Sigmoid colon (tissue), 7 donors: Measurements from ENCODE around the gene GAA. TPM values are rescaled to one million over a fixed set of nuclear protein-coding genes. Genes with fewer than 3 reads are reported as not detected.
A peak's percentile ranks its signal among the peaks of the same experiment; 100 is the strongest.

Source experiments
- DNase-seq: peaks from one replicate; pipeline ENCODE4 v3.0.0-alpha.2; 2019
- H3K27ac ChIP-seq, 4 donors: fragments of 200-600 bp; sonication (generic); one replicate each; pipeline ENCODE4 v1.5.1; 2016 to 2019; ENCODE audit warnings: mild to moderate bottlenecking in 1 of 4
- H3K27me3 ChIP-seq, 3 donors: fragments of 200-600 bp; sonication (generic); one replicate each; pipeline ENCODE4 v1.5.1; 2019; ENCODE audit warnings: mild to moderate bottlenecking in 1 of 3
- H3K36me3 ChIP-seq, 4 donors: fragments of 200-600 bp; sonication (generic); one replicate each; pipeline ENCODE4 v1.5.1; 2016 to 2019
- H3K4me1 ChIP-seq, 4 donors: fragments of 200-600 bp; sonication (generic); one replicate each; pipeline ENCODE4 v1.5.1; 2017 to 2019
- H3K4me3 ChIP-seq, 4 donors: fragments of 200-600 bp; sonication (generic); one replicate each; pipeline ENCODE4 v1.5.1; 2017 to 2019; ENCODE audit warnings: mild to moderate bottlenecking in 2 of 4, moderate library complexity in 1 of 4
- H3K9me3 ChIP-seq, 4 donors: fragments of 200-600 bp in 3 of 4; sonication (generic) in 3 of 4; one replicate each; pipeline versions ENCODE4 v1.5.1 to v1.6.1; 2013 to 2019
- EP300 ChIP-seq, 4 donors: sonication (generic); formaldehyde crosslinking; IDR thresholded peaks; one replicate each; pipeline ENCODE4 v1.6.1; 2017; ENCODE audit warnings: antibody characterized with exemption in 4 of 4
- POLR2A ChIP-seq, 2 donors: fragments of 450-650 bp; IDR thresholded peaks; one replicate each; pipeline ENCODE4 v1.6.1; 2016; ENCODE audit warnings: antibody characterized with exemption in 2 of 2, mild to moderate bottlenecking in 2 of 2, moderate library complexity in 2 of 2
- POLR2AphosphoS5 ChIP-seq, 4 donors: sonication (generic); formaldehyde crosslinking; IDR thresholded peaks; one replicate each; pipeline ENCODE4 v1.6.1; 2017; ENCODE audit warnings: antibody characterized with exemption in 4 of 4
- WGBS, 2 donors: extraction: QIAGEN DNeasy Blood & Tissue Kit; methylation state at CpG; one replicate each; pipeline ENCODE4 v1.1.7; 2013; 5-methylcytosine and 5-hydroxymethylcytosine counted together
- intact Hi-C: fragments of 100-400 bp; cut with DNase I; formaldehyde crosslinking; loops from one replicate; pipeline ENCODE4 v1.15.1; 2023
- polyA plus RNA-seq, 3 donors: library from polyadenylated mRNA; stranded (reverse); fragments of 200-250 nt; gene quantifications; one replicate each; pipeline ENCODE4 v1.2.3, GENCODE V29; 2013
- total RNA-seq, 4 donors: library from RNA; depleted of rRNA; stranded (reverse); fragments of >200 nt; gene quantifications; one replicate each; pipeline ENCODE4 v1.1.0, GENCODE V29; 2016
- TF ChIP-seq, protein P1 (sequence below), 4 experiments: fragments of 450-650 bp in 3 of 4; fragments of 200-600 bp in 1 of 4; IDR thresholded peaks; one replicate each; pipeline ENCODE4 v1.5.1; 2016 to 2019; ENCODE audit warnings: antibody characterized with exemption in 4 of 4, mild to moderate bottlenecking in 3 of 4, moderate library complexity in 2 of 4
- donor health status: healthy with polysubstance abuse.
- donor health status: Bipolar disorder and iron deficiency.
- donor health status: healthy.

The GAA gene
- total RNA-seq (10 to 100 TPM; 38.5 to 74.2 (median 54.4) TPM), polyA plus RNA-seq (10 to 100 TPM; 13.8 to 35.7 (median 30.7) TPM)

DNA sequence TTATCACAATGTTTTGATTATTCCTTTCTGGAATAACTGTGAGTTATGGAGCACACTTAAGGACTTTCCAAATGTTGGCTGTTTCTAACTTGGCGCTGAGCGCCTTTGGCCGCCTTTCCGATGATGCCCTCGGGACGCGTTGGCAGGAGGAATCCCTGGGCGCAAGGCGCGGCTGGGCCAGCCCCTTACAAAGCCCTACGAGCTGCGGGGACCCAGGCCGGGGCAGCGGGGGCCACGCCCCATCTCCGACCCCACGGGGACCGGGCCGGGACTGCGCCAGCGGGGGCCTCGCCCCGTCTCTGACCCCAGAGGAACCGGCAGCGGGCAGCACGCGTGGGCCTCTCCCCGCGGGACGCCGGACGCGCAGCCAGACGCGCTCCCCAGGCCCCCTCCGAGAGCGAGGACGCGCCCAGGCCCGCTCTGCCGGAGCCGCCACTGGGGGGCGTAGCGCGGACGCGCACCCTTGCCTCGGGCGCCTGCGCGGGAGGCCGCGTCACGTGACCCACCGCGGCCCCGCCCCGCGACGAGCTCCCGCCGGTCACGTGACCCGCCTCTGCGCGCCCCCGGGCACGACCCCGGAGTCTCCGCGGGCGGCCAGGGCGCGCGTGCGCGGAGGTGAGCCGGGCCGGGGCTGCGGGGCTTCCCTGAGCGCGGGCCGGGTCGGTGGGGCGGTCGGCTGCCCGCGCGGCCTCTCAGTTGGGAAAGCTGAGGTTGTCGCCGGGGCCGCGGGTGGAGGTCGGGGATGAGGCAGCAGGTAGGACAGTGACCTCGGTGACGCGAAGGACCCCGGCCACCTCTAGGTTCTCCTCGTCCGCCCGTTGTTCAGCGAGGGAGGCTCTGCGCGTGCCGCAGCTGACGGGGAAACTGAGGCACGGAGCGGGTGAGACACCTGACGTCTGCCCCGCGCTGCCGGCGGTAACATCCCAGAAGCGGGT, at the start of gene GAA:
Gene GAA (plus strand): TSS at position 571 of the 935 bp plus-strand sequence. CDS start 3,006 bp downstream, outside the sequence.
- Histone ChIP-seq H3K4me3 (peak within 1 kb of the TSS; percentile 73 to 93 (median 90)), H3K9me3 (no peaks in the 10 kb centered on the region), H3K4me1 (peaks cover 0 to 19% (median 16%) of the 10 kb centered on the region in 4 donors), H3K27me3 (no peaks in the 10 kb centered on the region), H3K27ac (peak within 1 kb of the TSS; percentile 91 to 97 (median 96)), H3K36me3 (no peaks in the 10 kb centered on the region)
- 0% methylated on average over 114 of the region's 114 CpGs for WGBS, 2 donors
- TF ChIP-seq, protein P1, sequence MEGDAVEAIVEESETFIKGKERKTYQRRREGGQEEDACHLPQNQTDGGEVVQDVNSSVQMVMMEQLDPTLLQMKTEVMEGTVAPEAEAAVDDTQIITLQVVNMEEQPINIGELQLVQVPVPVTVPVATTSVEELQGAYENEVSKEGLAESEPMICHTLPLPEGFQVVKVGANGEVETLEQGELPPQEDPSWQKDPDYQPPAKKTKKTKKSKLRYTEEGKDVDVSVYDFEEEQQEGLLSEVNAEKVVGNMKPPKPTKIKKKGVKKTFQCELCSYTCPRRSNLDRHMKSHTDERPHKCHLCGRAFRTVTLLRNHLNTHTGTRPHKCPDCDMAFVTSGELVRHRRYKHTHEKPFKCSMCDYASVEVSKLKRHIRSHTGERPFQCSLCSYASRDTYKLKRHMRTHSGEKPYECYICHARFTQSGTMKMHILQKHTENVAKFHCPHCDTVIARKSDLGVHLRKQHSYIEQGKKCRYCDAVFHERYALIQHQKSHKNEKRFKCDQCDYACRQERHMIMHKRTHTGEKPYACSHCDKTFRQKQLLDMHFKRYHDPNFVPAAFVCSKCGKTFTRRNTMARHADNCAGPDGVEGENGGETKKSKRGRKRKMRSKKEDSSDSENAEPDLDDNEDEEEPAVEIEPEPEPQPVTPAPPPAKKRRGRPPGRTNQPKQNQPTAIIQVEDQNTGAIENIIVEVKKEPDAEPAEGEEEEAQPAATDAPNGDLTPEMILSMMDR (IDR thresholded peaks at IDR 0.05), result peak in 3 of 4 experiments; percentile 37 to 87 (median 47)
- TF ChIP-seq POLR2A (IDR thresholded peaks at IDR 0.05) (no peak), EP300 (IDR thresholded peaks at IDR 0.05) (peak in 1 of 4 donors; percentile 18), POLR2AphosphoS5 (IDR thresholded peaks at IDR 0.05) (peak in 3 of 4 donors; percentile 31 to 60 (median 55))
- intact Hi-C loops, result loop anchor here (1.0 to 5.0 kb wide), 6 partner anchors 46 to 256 kb away; partner anchors contain the start of genes EIF4A3, RNF213, SGSH and SLC26A11
- peak; percentile 93 for DNase-seq

DNA sequence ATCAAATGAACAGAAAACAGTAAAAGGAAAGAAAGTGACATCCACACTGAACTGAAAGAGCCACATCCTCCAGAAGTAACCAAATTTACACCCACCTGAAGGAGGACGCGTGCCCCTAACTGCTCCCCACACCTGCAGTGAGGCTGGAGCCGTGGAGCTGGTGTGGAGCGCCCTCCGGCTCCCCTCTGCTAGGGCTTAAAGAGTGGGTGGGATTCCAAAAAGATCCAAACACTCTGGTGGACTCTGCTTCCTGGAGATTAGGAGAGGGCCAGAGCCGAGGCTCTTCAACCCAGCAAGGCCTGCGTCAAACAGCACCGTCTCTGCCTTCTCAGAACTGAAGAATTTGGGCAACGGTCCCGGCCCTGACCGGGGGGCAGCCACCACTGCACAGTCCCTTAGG, 49.7 kb upstream of the GAA start:
- intact Hi-C loops, result no loop called here
- H3K27me3 ChIP-seq, result no peaks in the 10 kb centered on the region
- H3K4me1 ChIP-seq, result peaks cover 0 to 10% (median 4%) of the 10 kb centered on the region in 4 donors
- peaks cover 0 to 15% (median 9%) of the 10 kb centered on the region in 4 donors for H3K36me3 ChIP-seq
- WGBS, 2 donors, result 95% methylated on average over 11 of the region's 11 CpGs
- no peak overlapping the region for H3K4me3 ChIP-seq
- H3K27ac ChIP-seq, result no peak overlapping the region
- DNase-seq, result no peak
- TF ChIP-seq POLR2AphosphoS5 (IDR thresholded peaks at IDR 0.05) (no peak), POLR2A (IDR thresholded peaks at IDR 0.05) (no peak), EP300 (IDR thresholded peaks at IDR 0.05) (no peak)
- TF ChIP-seq, protein P1 (IDR thresholded peaks at IDR 0.05), result no peak
- H3K9me3 ChIP-seq, result no peaks in the 10 kb centered on the region

DNA sequence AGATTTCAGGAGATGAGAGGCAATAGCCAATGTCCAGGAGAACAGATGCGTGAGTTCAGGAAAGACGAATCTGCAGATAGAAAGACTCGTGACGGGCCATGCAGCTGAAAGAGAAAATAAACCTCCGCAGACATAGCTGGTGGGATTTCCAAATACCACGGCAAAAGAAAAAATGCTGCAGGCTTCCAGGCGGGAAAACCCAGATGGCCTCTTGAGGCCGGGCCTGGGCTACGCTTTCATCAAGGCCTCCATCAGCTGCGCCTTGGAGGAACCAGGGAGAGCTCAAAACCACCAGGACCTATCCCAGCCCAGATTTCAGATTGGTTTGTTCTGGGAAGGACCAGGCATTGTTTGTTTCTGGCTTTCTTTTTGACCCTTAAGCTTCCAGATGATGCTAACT, 48.3 kb upstream of the GAA start:
- no peak overlapping the region for H3K4me3 ChIP-seq
- intact Hi-C loops, result no loop called here
- peak overlapping the region in 2 of 4 donors; percentile 8 to 11 for H3K27ac ChIP-seq
- no peak for DNase-seq
- H3K4me1 ChIP-seq, result peaks cover 0 to 10% (median 4%) of the 10 kb centered on the region in 4 donors
- TF ChIP-seq EP300 (IDR thresholded peaks at IDR 0.05) (no peak), POLR2A (IDR thresholded peaks at IDR 0.05) (no peak), POLR2AphosphoS5 (IDR thresholded peaks at IDR 0.05) (no peak)
- TF ChIP-seq, protein P1 (IDR thresholded peaks at IDR 0.05), result no peak
- WGBS, 2 donors, result 83 to 92% methylated on average over 10 of the region's 10 CpGs
- no peaks in the 10 kb centered on the region for H3K27me3 ChIP-seq
- no peaks in the 10 kb centered on the region for H3K9me3 ChIP-seq
- H3K36me3 ChIP-seq, result peaks cover 0 to 17% (median 9%) of the 10 kb centered on the region in 4 donors

DNA sequence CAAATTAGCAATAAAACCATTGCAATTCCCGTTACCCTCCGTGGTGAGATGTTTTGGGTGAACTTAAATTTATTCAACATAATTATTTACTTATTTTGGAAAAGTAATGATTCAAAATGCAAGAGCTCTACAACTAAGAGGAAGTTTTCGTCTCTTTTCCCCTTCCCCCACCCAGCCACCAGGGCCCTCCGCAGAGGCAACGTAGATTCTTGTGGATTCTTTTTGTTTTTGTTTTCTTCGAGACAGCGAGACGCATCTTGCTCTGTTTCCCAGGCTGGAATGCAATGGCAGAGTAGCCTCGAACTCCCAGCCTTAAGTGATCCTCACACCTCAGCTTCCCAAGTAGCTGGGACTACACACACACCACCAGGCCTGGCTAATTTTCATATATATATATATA, 45.8 kb upstream of the GAA start:
- H3K27ac ChIP-seq, result no peak overlapping the region
- TF ChIP-seq POLR2A (IDR thresholded peaks at IDR 0.05) (no peak), POLR2AphosphoS5 (IDR thresholded peaks at IDR 0.05) (no peak), EP300 (IDR thresholded peaks at IDR 0.05) (no peak)
- TF ChIP-seq, protein P1 (IDR thresholded peaks at IDR 0.05), result no peak

More for the DNA sequence above, 45.8 kb upstream of the GAA start:
- no peaks in the 10 kb centered on the region for H3K27me3 ChIP-seq
- 79 to 85% methylated on average over 9 of the region's 9 CpGs for WGBS, 2 donors
- peaks cover 0 to 10% (median 4%) of the 10 kb centered on the region in 4 donors for H3K4me1 ChIP-seq
- peaks cover 2 to 15% (median 5%) of the 10 kb centered on the region in 4 donors for H3K36me3 ChIP-seq
- H3K9me3 ChIP-seq, result no peaks in the 10 kb centered on the region
- no peak for DNase-seq
- intact Hi-C loops, result no loop called here
- H3K4me3 ChIP-seq, result no peak overlapping the region
